B cell (primary cell): ENCODE data around the gene CDK9. TPM values are rescaled to one million over a fixed set of nuclear protein-coding genes. Genes with fewer than 3 reads are reported as not detected.

ENCODE experiments used
- ATAC-seq: fragments of 200-7000 bp; cut with Tn5 transposase; one replicate; pipeline ENCODE4 v1.10.0; 2021; ENCODE audit warnings: low read depth, mild to moderate bottlenecking, moderate number of reproducible peaks, moderate library complexity
- CTCF ChIA-PET: fragments of 350-600 bp; sonication (Branson Sonifier 250); formaldehyde crosslinking; loops from one replicate; lab custom pipeline; 2021; ENCODE audit warnings: antibody characterized with exemption, inconsistent platforms; lab: Charles Lee
- POLR2A ChIA-PET: fragments of 350-600 bp; sonication (Branson Sonifier 250); formaldehyde crosslinking; loops from one replicate; lab custom pipeline; 2021; ENCODE audit warnings: antibody characterized with exemption; lab: Charles Lee
- DNase-seq: peaks from one replicate; pipeline ENCODE4 v3.0.0; 2013
- H2AFZ ChIP-seq: 2 replicates; pipeline ENCODE4 v1.6.1; 2012; ENCODE audit warnings: mild to moderate bottlenecking, low read depth, low read length; ENCODE audit not compliant: insufficient read depth, poor library complexity, severe bottlenecking
- H3K27ac ChIP-seq, 2 donors: 1 replicate in 1 of 2; 2 replicates in 1 of 2; pipeline ENCODE4 v1.5.1; 2012 to 2013; ENCODE audit warnings: low read length in 2 of 2, mild to moderate bottlenecking in 2 of 2, moderate library complexity in 1 of 2
- H3K27me3 ChIP-seq, 4 experiments: fragments of 200-600 bp in 1 of 4; sonication (generic) in 1 of 4; replicated peaks in 1 of 4; 1 replicate in 2 of 4; 2 replicates in 2 of 4; pipeline versions ENCODE4 v1.6.1 to v1.7.0; 2013 to 2016; ENCODE audit warnings: low read length in 3 of 4, mild to moderate bottlenecking in 2 of 4, mixed read lengths in 1 of 4, moderate library complexity in 1 of 4; ENCODE audit not compliant: insufficient read depth in 4 of 4, control insufficient read depth in 3 of 4; ENCODE audit errors: control extremely low read depth in 1 of 4
- H3K36me3 ChIP-seq, 2 experiments: replicated peaks in 1 of 2; 1 replicate in 1 of 2; 2 replicates in 1 of 2; pipeline versions ENCODE4 v1.6.1 to v1.7.1; 2013; ENCODE audit warnings: low read length in 1 of 2; ENCODE audit not compliant: insufficient read depth in 2 of 2, control insufficient read depth in 1 of 2; ENCODE audit errors: control extremely low read depth in 1 of 2, extremely low read depth in 1 of 2
- H3K4me1 ChIP-seq, 2 donors: fragments of 200-600 bp in 1 of 2; sonication (generic) in 1 of 2; 1 replicate in 1 of 2; 2 replicates in 1 of 2; pipeline versions ENCODE4 v1.5.1 to v1.6.1; 2013 to 2017; ENCODE audit warnings: low read length in 2 of 2; ENCODE audit not compliant: control insufficient read depth in 2 of 2, insufficient read depth in 2 of 2
- H3K4me2 ChIP-seq: replicated peaks from 2 replicates; pipeline ENCODE3; 2012; ENCODE audit warnings: mild to moderate bottlenecking, low read depth, low read length; ENCODE audit not compliant: poor library complexity, severe bottlenecking
- H3K4me3 ChIP-seq, 5 experiments: fragments of 200-600 bp in 1 of 5; sonication (generic) in 1 of 5; 1 replicate in 3 of 5; 2 replicates in 2 of 5; pipeline versions ENCODE4 v1.5.1 to v1.7.0; 2011 to 2016; ENCODE audit warnings: low read length in 4 of 5, mild to moderate bottlenecking in 4 of 5, low read depth in 2 of 5, control low read depth in 1 of 5, moderate library complexity in 1 of 5; ENCODE audit not compliant: insufficient read depth in 1 of 5; ENCODE audit errors: control extremely low read depth in 1 of 5, extremely low read depth in 1 of 5
- H3K79me2 ChIP-seq: fragments of 200-600 bp; sonication (generic); one replicate; pipeline ENCODE4 v1.6.0; 2016; ENCODE audit warnings: low read length; ENCODE audit not compliant: control insufficient read depth, insufficient read depth
- H3K9ac ChIP-seq: fragments of 200-600 bp; sonication (generic); 2 replicates; pipeline ENCODE4 v1.6.1; 2017; ENCODE audit warnings: mild to moderate bottlenecking, low read length, moderate library complexity
- H3K9me3 ChIP-seq, 3 donors: one replicate each; pipeline versions ENCODE4 v1.6.1 to v1.7.1; 2013; ENCODE audit warnings: low read length in 2 of 3; ENCODE audit not compliant: control insufficient read depth in 2 of 3, insufficient read depth in 1 of 3; ENCODE audit errors: control extremely low read depth in 1 of 3
- H4K20me1 ChIP-seq: 2 replicates; pipeline ENCODE4 v1.6.0; 2012; ENCODE audit warnings: mild to moderate bottlenecking, low read length; ENCODE audit not compliant: insufficient read depth, control insufficient read depth, poor library complexity, severe bottlenecking
- H3K27ac Mint-ChIP-seq: one replicate; pipeline ENCODE4 v1.8.0; 2021; ENCODE audit warnings: mixed read lengths
- H3K27me3 Mint-ChIP-seq: one replicate; pipeline ENCODE4 v1.8.0; 2021; ENCODE audit warnings: mixed read lengths
- H3K4me1 Mint-ChIP-seq: one replicate; pipeline ENCODE4 v1.8.0; 2021; ENCODE audit warnings: mixed read lengths
- H3K4me3 Mint-ChIP-seq: one replicate; pipeline ENCODE4 v1.8.0; 2021; ENCODE audit warnings: mixed read lengths
- H3K9me3 Mint-ChIP-seq: one replicate; pipeline ENCODE4 v1.8.0; 2022; ENCODE audit warnings: mixed read lengths; ENCODE audit not compliant: insufficient read depth
- EZH2 ChIP-seq: IDR thresholded peaks from 2 replicates; pipeline ENCODE4 v1.6.1; 2012; ENCODE audit warnings: borderline replicate concordance, low read depth, mild to moderate bottlenecking, moderate library complexity, low read length; ENCODE audit not compliant: insufficient read depth, poor library complexity, severe bottlenecking
- WGBS: methylation state at CpG from one replicate; pipeline ENCODE4 v1.1.5; 2013; ENCODE audit warnings: missing lambda C conversion rate; ENCODE audit not compliant: insufficient coverage; 5-methylcytosine and 5-hydroxymethylcytosine counted together
- intact Hi-C: fragments of 100-400 bp; cut with micrococcal nuclease; formaldehyde crosslinking; loops from one replicate; pipeline ENCODE4 v1.10.0; 2022
- polyA plus RNA-seq: library from polyadenylated mRNA; depleted of rRNA; stranded (reverse); fragments of >200 nt; gene quantifications from 2 replicates; pipeline ENCODE4 v1.2.3, GENCODE V29; 2012
- total RNA-seq, 2 donors: library from RNA; stranded (reverse); fragments of 120-200 nt in 1 of 2; gene quantifications; 1 replicate in 1 of 2; 2 replicates in 1 of 2; pipeline versions ENCODE4 v1.2.3 to v1.2.4, GENCODE V29; 2013 to 2022
- TF ChIP-seq, protein P1 (sequence below): fragments of 200-600 bp; IDR thresholded peaks from one replicate; pipeline ENCODE4 v1.8.0; 2022; ENCODE audit warnings: antibody characterized with exemption, mild to moderate bottlenecking

CDK9 gene
- total and polyA plus RNA-seq, 2 donors (not counting 1 experiment from before 2014, with no cell fraction given) = 145 to 176 TPM

DNA sequence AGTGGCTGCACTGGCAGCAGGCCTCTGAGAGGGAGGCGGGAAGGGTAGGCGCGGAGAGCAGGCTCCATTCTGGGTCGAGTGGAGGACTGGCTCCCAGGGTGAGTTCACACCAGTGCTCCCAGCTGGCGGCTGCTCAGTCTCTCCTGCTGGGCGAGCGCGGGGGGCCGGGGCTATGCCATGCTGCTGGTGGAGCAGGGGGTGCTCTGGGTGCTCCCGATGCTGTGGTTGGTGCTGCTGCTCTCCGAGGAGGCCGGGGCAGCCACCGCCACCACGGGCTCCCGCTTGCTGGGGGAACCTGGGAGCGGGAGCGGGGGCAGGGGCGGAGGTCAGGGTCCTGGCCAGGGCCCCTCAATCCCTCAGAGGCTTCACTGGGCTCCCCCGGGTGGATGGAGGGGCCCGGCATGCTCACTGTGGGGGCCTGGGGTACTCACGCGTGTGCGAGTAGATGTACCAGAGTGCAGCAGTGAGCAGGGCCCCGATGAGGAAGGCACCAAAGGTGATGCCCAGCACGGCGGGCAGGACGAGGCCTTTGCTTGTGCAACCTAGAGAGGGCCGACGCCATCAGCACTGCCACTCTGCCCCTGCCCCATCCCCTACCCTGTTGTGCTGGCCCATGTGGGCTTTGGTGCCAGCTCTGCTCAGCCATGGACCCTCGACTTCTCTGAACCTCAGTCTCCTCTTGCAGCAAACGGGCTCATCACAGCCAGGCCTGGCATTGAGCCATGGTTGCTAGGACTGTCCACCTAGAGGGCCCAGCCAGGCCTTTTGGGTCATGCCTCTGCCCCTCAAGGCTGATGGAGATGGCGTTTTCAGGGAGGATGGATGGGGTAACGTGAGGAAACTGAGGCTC lies 29.9 kb downstream of the CDK9 start:
- POLR2A ChIA-PET = interaction anchor here (0.6 kb wide), 1 partner anchor 9 kb away, joined by 8 read pairs; no protein-coding TSS in a partner anchor
- ATAC-seq (no peak), DNase-seq (no peak)
- Histone ChIP-seq H4K20me1 (no peaks in the 10 kb centered on the region), H3K4me1 (no peaks in the 10 kb centered on the region), H3K27ac (no peak overlapping the region), H3K4me3 (no peak overlapping the region), H3K9me3 (peaks cover 0 to 4% (median 0%) of the 10 kb centered on the region in 3 donors), H3K4me2 (no peak overlapping the region), H2AFZ (no peak overlapping the region), H3K79me2 (no peaks in the 10 kb centered on the region), H3K9ac (no peak overlapping the region), H3K27me3 (no peaks in the 10 kb centered on the region), H3K36me3 (peaks cover 0 to 36% of the 10 kb centered on the region in 2 experiments)
- TF ChIP-seq EZH2 = no peak
- TF ChIP-seq, protein P1, sequence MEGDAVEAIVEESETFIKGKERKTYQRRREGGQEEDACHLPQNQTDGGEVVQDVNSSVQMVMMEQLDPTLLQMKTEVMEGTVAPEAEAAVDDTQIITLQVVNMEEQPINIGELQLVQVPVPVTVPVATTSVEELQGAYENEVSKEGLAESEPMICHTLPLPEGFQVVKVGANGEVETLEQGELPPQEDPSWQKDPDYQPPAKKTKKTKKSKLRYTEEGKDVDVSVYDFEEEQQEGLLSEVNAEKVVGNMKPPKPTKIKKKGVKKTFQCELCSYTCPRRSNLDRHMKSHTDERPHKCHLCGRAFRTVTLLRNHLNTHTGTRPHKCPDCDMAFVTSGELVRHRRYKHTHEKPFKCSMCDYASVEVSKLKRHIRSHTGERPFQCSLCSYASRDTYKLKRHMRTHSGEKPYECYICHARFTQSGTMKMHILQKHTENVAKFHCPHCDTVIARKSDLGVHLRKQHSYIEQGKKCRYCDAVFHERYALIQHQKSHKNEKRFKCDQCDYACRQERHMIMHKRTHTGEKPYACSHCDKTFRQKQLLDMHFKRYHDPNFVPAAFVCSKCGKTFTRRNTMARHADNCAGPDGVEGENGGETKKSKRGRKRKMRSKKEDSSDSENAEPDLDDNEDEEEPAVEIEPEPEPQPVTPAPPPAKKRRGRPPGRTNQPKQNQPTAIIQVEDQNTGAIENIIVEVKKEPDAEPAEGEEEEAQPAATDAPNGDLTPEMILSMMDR = no peak
- Mint-ChIP-seq H3K9me3 (no peaks in the 10 kb centered on the region), H3K27me3 (no peaks in the 10 kb centered on the region), H3K27ac (no peak overlapping the region), H3K4me1 (no peaks in the 10 kb centered on the region), H3K4me3 (no peak overlapping the region)
- CTCF ChIA-PET = no interaction called here
- WGBS = 94% methylated on average over 33 of the region's 33 CpGs
- intact Hi-C loops = no loop called here

DNA sequence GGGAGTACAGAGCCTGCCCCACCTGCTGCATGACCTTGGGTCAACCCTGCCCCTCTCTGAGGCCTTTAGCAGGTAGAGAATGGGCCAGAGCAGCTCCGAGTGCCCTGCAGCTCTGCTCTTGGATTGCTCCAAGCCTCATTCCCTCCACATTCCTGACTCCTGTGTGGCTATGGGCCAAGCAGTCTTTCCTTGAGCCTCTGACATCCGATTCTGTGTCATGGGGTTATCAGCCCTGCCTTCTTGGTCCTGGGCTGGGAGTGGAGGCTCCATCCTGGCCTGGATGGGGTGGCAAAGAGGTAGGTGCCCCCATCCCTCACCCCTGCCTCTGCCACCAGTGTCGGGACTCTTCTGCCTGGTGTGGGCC lies 30.5 kb downstream of the CDK9 start:
- H3K9me3 Mint-ChIP-seq = no peaks in the 10 kb centered on the region
- ChIA-PET POLR2A (no interaction called here), CTCF (no interaction called here)
- no peak overlapping the region for H3K27ac Mint-ChIP-seq
- no peaks in the 10 kb centered on the region for H3K27me3 Mint-ChIP-seq
- peaks cover 0 to 36% of the 10 kb centered on the region in 2 experiments for H3K36me3 ChIP-seq
- no peak for TF ChIP-seq EZH2
- TF ChIP-seq, protein P1 = no peak
- intact Hi-C loops = no loop called here
- no peak overlapping the region for H3K27ac ChIP-seq
- no peak overlapping the region for H3K4me2 ChIP-seq
- no peak overlapping the region for H2AFZ ChIP-seq
- H3K4me3 Mint-ChIP-seq = no peak overlapping the region
- H3K4me3 ChIP-seq = no peak overlapping the region
- ATAC-seq = no peak
- no peaks in the 10 kb centered on the region for H3K27me3 ChIP-seq
- WGBS = no CpG with 5 or more reads among the region's 3 CpGs
- H4K20me1 ChIP-seq = no peaks in the 10 kb centered on the region
- no peak for DNase-seq
- no peaks in the 10 kb centered on the region for H3K4me1 ChIP-seq
- no peaks in the 10 kb centered on the region for H3K4me1 Mint-ChIP-seq
- no peaks in the 10 kb centered on the region for H3K79me2 ChIP-seq
- H3K9ac ChIP-seq = no peak overlapping the region
- peaks cover 0 to 4% (median 0%) of the 10 kb centered on the region in 3 donors for H3K9me3 ChIP-seq
